ENCODE data around the gene THSD7B.

Gene THSD7B

GRCh38 chr2:137111896-137112295 lies 346.6 kb downstream of the THSD7B start:
- ATAC-seq: no peak
- no peak for TF ChIP-seq RARB (CRISPR knock-in tag; IDR thresholded peaks at IDR 0.05)
- no peak for TF ChIP-seq ZNF8 (CRISPR knock-in tag; IDR thresholded peaks at IDR 0.05)
- TF ChIP-seq PATZ1 (CRISPR knock-in tag; IDR thresholded peaks at IDR 0.05; ENCODE audit: borderline replicate concordance): no peak
- no peak for TF ChIP-seq SNAI2 (CRISPR knock-in tag; IDR thresholded peaks at IDR 0.05)
- no peak for TF ChIP-seq POU6F1 (CRISPR knock-in tag; IDR thresholded peaks at IDR 0.05; ENCODE audit: borderline replicate concordance, low read depth)
- TF ChIP-seq TSHZ2 (CRISPR knock-in tag; IDR thresholded peaks at IDR 0.05): no peak
- TF ChIP-seq ZFP3 (CRISPR knock-in tag; IDR thresholded peaks at IDR 0.05): no peak
- no peak for TF ChIP-seq ESRRG (CRISPR knock-in tag; IDR thresholded peaks at IDR 0.05)
- no peak for TF ChIP-seq CSDC2 (CRISPR knock-in tag; IDR thresholded peaks at IDR 0.05)
- TF ChIP-seq CREB5 (CRISPR knock-in tag; IDR thresholded peaks at IDR 0.05; ENCODE audit: low read depth): no peak
- TF ChIP-seq BACH2 (CRISPR knock-in tag; IDR thresholded peaks at IDR 0.05; ENCODE audit: borderline replicate concordance): no peak
- TF ChIP-seq ZFP30 (CRISPR knock-in tag; IDR thresholded peaks at IDR 0.05): no peak
- TF ChIP-seq ZNF565 (CRISPR knock-in tag; conservative IDR thresholded peaks at IDR 0.05; ENCODE audit: low read depth): no peak
- no peak for TF ChIP-seq GLIS3 (CRISPR knock-in tag; IDR thresholded peaks at IDR 0.05)
- TF ChIP-seq TOX (CRISPR knock-in tag; IDR thresholded peaks at IDR 0.05; ENCODE audit: borderline replicate concordance): no peak

GRCh38 chr2:137115081-137115794 lies 349.9 kb downstream of the THSD7B start:
- TF ChIP-seq RARB (CRISPR knock-in tag; IDR thresholded peaks at IDR 0.05) (no peak), ISL1 (CRISPR knock-in tag; IDR thresholded peaks at IDR 0.05) (peak; percentile 57), CSDC2 (CRISPR knock-in tag; IDR thresholded peaks at IDR 0.05) (no peak), BACH2 (CRISPR knock-in tag; IDR thresholded peaks at IDR 0.05; ENCODE audit: borderline replicate concordance) (no peak)
- 0 out of 3 replicates have a peak, but pooled peaks have one; percentile 23 for ATAC-seq

DNA sequence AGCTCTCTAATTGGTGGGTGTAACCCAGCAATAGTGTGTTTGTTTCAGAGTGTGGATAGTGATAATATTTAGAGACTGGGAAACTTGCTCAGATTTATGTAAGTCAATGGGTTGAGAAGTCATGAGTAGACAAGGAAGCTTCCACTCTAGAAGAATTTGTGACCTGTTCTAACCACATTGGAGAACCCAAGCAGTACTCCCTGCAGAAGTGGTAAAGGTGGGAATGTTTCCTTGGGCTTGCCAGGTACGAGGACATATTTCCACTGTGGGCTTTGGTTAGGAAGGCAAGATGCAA lies 350.4 kb downstream of the THSD7B start:
- no peak for ATAC-seq
- TF ChIP-seq CSDC2 (CRISPR knock-in tag; IDR thresholded peaks at IDR 0.05): no peak
- TF ChIP-seq SNAI2 (CRISPR knock-in tag; IDR thresholded peaks at IDR 0.05): no peak
- no peak for TF ChIP-seq ZNF70 (CRISPR knock-in tag; IDR thresholded peaks at IDR 0.05)
- TF ChIP-seq PATZ1 (CRISPR knock-in tag; IDR thresholded peaks at IDR 0.05; ENCODE audit: borderline replicate concordance): no peak
- TF ChIP-seq PPARA (CRISPR knock-in tag; IDR thresholded peaks at IDR 0.05; ENCODE audit: borderline replicate concordance): no peak
- no peak for TF ChIP-seq ESRRG (CRISPR knock-in tag; IDR thresholded peaks at IDR 0.05)
- TF ChIP-seq ISL1 (CRISPR knock-in tag; IDR thresholded peaks at IDR 0.05): no peak
- no peak for TF ChIP-seq ZFP30 (CRISPR knock-in tag; IDR thresholded peaks at IDR 0.05)
- TF ChIP-seq BACH2 (CRISPR knock-in tag; IDR thresholded peaks at IDR 0.05; ENCODE audit: borderline replicate concordance): no peak
- TF ChIP-seq GLIS3 (CRISPR knock-in tag; IDR thresholded peaks at IDR 0.05): no peak
- TF ChIP-seq RARB (CRISPR knock-in tag; IDR thresholded peaks at IDR 0.05): no peak
- no peak for TF ChIP-seq POU6F1 (CRISPR knock-in tag; IDR thresholded peaks at IDR 0.05; ENCODE audit: borderline replicate concordance, low read depth)
- no peak for TF ChIP-seq OSR1 (CRISPR knock-in tag; IDR thresholded peaks at IDR 0.05)
- no peak for TF ChIP-seq ZNF565 (CRISPR knock-in tag; conservative IDR thresholded peaks at IDR 0.05; ENCODE audit: low read depth)
- TF ChIP-seq ZNF8 (CRISPR knock-in tag; IDR thresholded peaks at IDR 0.05): no peak
- TF ChIP-seq ZFP3 (CRISPR knock-in tag; IDR thresholded peaks at IDR 0.05): no peak
- no peak for TF ChIP-seq CREB5 (CRISPR knock-in tag; IDR thresholded peaks at IDR 0.05; ENCODE audit: low read depth)
- TF ChIP-seq TSHZ2 (CRISPR knock-in tag; IDR thresholded peaks at IDR 0.05): no peak

Measured in SK-N-SH treated with all-trans-retinoic acid at 6 μM for 48 hours (cell line).